Stimulated activated naive CD8-positive, alpha-beta T cell treated with anti-CD3 and anti-CD28 coated beads, Interleukin-15, Interleukin-2, amounts not matched to agents 100 ng/mL and 50 ng/mL, for 24 hours (primary cell): Measurements from ENCODE around the gene COL25A1.
"Not testable (repeated sequence)": the region's sequence is repeated elsewhere in the genome, so short reads cannot be mapped to it uniquely, and the experiment has no call there.

ENCODE experiments used
- H3K27ac Mint-ChIP-seq: one replicate; pipeline ENCODE4 v1.8.0; 2021; ENCODE audit warnings: mild to moderate bottlenecking, mixed read lengths
- H3K27me3 Mint-ChIP-seq: one replicate; pipeline ENCODE4 v1.8.0; 2021; ENCODE audit warnings: mixed read lengths
- H3K36me3 Mint-ChIP-seq: one replicate; pipeline ENCODE4 v1.8.0; 2021; ENCODE audit warnings: low read depth, mixed read lengths
- H3K4me1 Mint-ChIP-seq: one replicate; pipeline ENCODE4 v1.8.0; 2021; ENCODE audit warnings: low read depth, mixed read lengths
- H3K4me3 Mint-ChIP-seq: one replicate; pipeline ENCODE4 v1.8.0; 2021; ENCODE audit warnings: mild to moderate bottlenecking, mixed read lengths
- H3K9me3 Mint-ChIP-seq: one replicate; pipeline ENCODE4 v1.8.0; 2021; ENCODE audit warnings: mixed read lengths

COL25A1 gene

GRCh38 chr4:108933925-108934324 is 368.5 kb downstream of the COL25A1 start:
- H3K9me3 Mint-ChIP-seq, H3K4me3 Mint-ChIP-seq, H3K36me3 Mint-ChIP-seq, H3K4me1 Mint-ChIP-seq, H3K27me3 Mint-ChIP-seq, H3K27ac Mint-ChIP-seq: not testable (repeated sequence)

GRCh38 chr4:108933046-108933445 is 369.4 kb downstream of the COL25A1 start:
- Mint-ChIP-seq H3K4me1 (no peaks in the 10 kb centered on the region), H3K27ac (no peak overlapping the region), H3K4me3 (no peak overlapping the region), H3K27me3 (no peaks in the 10 kb centered on the region), H3K9me3 (no peaks in the 10 kb centered on the region), H3K36me3 (no peaks in the 10 kb centered on the region)

- no peak overlapping the region for H3K4me3 Mint-ChIP-seq
- no peak overlapping the region for H3K27ac Mint-ChIP-seq
- no peaks in the 10 kb centered on the region for H3K9me3 Mint-ChIP-seq
- H3K4me1 Mint-ChIP-seq, result no peaks in the 10 kb centered on the region
- no peaks in the 10 kb centered on the region for H3K27me3 Mint-ChIP-seq
- H3K36me3 Mint-ChIP-seq, result no peaks in the 10 kb centered on the region
Measured at GRCh38 chr4:108931926-108932325, 370.5 kb downstream of the COL25A1 start.

- no peak overlapping the region for H3K27ac Mint-ChIP-seq
- no peaks in the 10 kb centered on the region for H3K36me3 Mint-ChIP-seq
- no peaks in the 10 kb centered on the region for H3K4me1 Mint-ChIP-seq
- H3K27me3 Mint-ChIP-seq, result no peaks in the 10 kb centered on the region
- no peak overlapping the region for H3K4me3 Mint-ChIP-seq
- no peaks in the 10 kb centered on the region for H3K9me3 Mint-ChIP-seq
Measured at GRCh38 chr4:108930186-108930585, 372.3 kb downstream of the COL25A1 start.

- H3K27me3 Mint-ChIP-seq, result no peaks in the 10 kb centered on the region
- H3K36me3 Mint-ChIP-seq, result no peaks in the 10 kb centered on the region
- no peaks in the 10 kb centered on the region for H3K4me1 Mint-ChIP-seq
- no peak overlapping the region for H3K4me3 Mint-ChIP-seq
- H3K27ac Mint-ChIP-seq, result no peak overlapping the region
- H3K9me3 Mint-ChIP-seq, result no peaks in the 10 kb centered on the region
Measured at GRCh38 chr4:108926781-108927180, 375.7 kb downstream of the COL25A1 start.

DNA sequence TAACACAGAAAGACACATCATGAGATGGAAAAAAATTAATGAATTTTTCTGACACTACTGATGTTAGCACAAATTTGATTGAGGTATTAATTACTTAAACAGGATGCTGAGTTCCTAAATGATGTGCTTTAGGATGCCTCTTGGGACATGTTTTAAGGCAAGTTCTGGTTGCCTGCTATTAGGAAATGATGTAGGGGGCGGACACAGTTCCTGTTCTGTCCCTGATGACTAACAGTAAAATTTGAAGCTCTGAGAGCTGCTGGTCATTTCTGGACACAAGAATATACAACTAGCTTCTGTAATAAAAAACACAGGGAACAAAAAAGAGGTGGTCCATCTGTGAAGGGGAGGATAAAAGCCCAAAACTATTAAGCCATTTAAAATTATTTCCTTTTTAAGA is 376.4 kb downstream of the COL25A1 start:
- no peak overlapping the region for H3K27ac Mint-ChIP-seq
- H3K4me3 Mint-ChIP-seq, result no peak overlapping the region
- no peaks in the 10 kb centered on the region for H3K36me3 Mint-ChIP-seq
- no peaks in the 10 kb centered on the region for H3K9me3 Mint-ChIP-seq
- H3K27me3 Mint-ChIP-seq, result no peaks in the 10 kb centered on the region
- no peaks in the 10 kb centered on the region for H3K4me1 Mint-ChIP-seq

GRCh38 chr4:108922191-108922590 is 380.3 kb downstream of the COL25A1 start:
- Mint-ChIP-seq H3K4me3 (no peak overlapping the region), H3K9me3 (no peaks in the 10 kb centered on the region), H3K27me3 (no peaks in the 10 kb centered on the region), H3K4me1 (no peaks in the 10 kb centered on the region), H3K27ac (no peak overlapping the region), H3K36me3 (no peaks in the 10 kb centered on the region)

GRCh38 chr4:108920395-108921087 is 381.9 kb downstream of the COL25A1 start:
- Mint-ChIP-seq H3K27ac (no peak overlapping the region), H3K9me3 (no peaks in the 10 kb centered on the region), H3K4me1 (no peaks in the 10 kb centered on the region), H3K27me3 (no peaks in the 10 kb centered on the region), H3K4me3 (no peak overlapping the region), H3K36me3 (no peaks in the 10 kb centered on the region)

- Mint-ChIP-seq H3K4me1 (no peaks in the 10 kb centered on the region), H3K36me3 (no peaks in the 10 kb centered on the region), H3K27me3 (no peaks in the 10 kb centered on the region), H3K27ac (no peak overlapping the region), H3K4me3 (no peak overlapping the region), H3K9me3 (no peaks in the 10 kb centered on the region)
Measured at GRCh38 chr4:108919226-108919893, 383.1 kb downstream of the COL25A1 start.

DNA sequence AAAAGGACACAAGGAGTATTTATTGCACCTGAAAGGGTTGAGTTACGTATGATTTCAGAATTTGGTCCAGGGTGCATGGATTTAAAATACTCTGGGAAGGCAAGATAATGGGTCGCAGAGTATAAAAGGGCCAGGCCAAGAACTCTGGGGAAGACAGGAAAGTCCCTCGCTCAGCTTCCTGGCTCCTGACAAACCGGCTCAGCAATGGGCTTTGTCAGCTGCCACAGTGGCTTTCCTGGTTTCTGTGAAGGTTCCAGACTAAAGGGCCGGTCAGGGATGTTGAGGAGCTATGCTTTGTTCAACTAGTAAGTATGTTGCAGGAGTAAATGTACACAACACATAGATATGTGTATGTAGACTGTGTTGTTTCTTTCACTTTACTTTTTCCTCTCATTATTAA is 385.2 kb downstream of the COL25A1 start:
- H3K4me3 Mint-ChIP-seq, result no peak overlapping the region
- no peaks in the 10 kb centered on the region for H3K4me1 Mint-ChIP-seq
- no peaks in the 10 kb centered on the region for H3K9me3 Mint-ChIP-seq
- H3K27ac Mint-ChIP-seq, result no peak overlapping the region
- no peaks in the 10 kb centered on the region for H3K36me3 Mint-ChIP-seq
- no peaks in the 10 kb centered on the region for H3K27me3 Mint-ChIP-seq

DNA sequence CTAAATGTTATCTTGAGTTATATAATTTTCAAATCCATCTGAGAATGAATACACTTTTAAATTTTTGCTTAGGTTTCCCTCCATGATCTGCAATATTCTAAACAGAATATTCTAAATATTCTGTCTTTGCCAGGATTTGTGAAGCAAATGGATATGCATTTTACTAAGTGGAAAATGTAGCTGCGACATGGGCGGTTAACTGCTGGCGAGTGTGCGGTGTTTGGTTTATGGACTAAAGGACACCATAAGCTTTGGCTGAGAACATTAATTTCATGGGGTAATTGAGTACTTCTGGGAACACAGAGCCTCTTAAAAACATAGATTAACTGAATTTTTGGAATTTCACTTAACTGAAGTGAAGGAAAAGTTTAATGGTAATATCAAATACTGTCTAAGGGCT is 385.8 kb downstream of the COL25A1 start:
- no peaks in the 10 kb centered on the region for H3K27me3 Mint-ChIP-seq
- H3K4me1 Mint-ChIP-seq, result no peaks in the 10 kb centered on the region
- H3K27ac Mint-ChIP-seq, result no peak overlapping the region
- no peaks in the 10 kb centered on the region for H3K9me3 Mint-ChIP-seq
- no peak overlapping the region for H3K4me3 Mint-ChIP-seq
- H3K36me3 Mint-ChIP-seq, result no peaks in the 10 kb centered on the region

DNA sequence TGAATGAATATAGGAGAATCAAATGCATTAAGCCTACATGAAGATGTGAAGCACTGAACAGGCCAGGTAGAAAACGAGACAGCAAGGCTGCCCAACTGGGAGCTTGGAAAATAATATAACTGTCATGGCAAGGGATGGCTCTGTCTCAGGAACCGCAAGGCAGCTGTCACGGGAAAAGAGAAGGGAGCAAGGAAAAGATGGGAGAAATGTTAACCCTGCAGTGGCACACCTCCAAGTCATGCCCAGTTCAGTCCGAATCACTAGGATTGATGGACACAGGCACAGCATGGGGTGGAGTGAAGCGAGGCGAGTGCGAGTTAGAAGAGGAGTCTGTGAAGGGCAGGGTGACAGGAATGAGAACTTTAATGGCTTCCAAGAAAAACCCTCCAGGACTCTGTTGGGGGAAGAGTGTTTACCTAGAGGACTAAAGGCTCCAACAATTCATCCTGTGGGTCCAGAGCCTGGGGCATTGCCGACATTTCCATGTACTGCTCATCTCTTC is 395.5 kb downstream of the COL25A1 start:
- Mint-ChIP-seq H3K27ac (no peak overlapping the region), H3K9me3 (no peaks in the 10 kb centered on the region), H3K4me3 (no peak overlapping the region), H3K36me3 (no peaks in the 10 kb centered on the region), H3K4me1 (no peaks in the 10 kb centered on the region), H3K27me3 (peaks cover 3% of the 10 kb centered on the region)

DNA sequence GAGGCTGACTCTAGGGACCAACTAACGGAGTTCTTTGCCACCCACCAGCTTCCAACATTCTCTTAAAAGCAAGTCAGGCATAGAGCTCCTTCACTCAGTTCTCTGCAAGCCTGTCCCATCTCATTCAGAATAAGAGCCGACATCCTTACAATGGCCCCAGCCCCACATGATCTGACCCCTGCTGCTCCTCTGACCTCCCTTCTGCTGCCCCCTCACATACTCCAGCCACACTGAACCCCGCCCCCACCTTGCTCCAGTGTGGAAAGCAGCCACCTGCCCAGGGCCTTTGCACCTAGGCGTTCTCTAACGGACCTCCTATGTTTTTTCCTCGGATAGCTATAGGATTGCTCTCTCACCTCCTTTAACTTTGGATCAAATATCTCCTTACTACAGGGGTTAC is 396.5 kb downstream of the COL25A1 start:
- H3K9me3 Mint-ChIP-seq, result no peaks in the 10 kb centered on the region
- no peaks in the 10 kb centered on the region for H3K36me3 Mint-ChIP-seq
- H3K4me1 Mint-ChIP-seq, result no peaks in the 10 kb centered on the region
- peaks cover 3% of the 10 kb centered on the region for H3K27me3 Mint-ChIP-seq
- no peak overlapping the region for H3K4me3 Mint-ChIP-seq
- no peak overlapping the region for H3K27ac Mint-ChIP-seq

DNA sequence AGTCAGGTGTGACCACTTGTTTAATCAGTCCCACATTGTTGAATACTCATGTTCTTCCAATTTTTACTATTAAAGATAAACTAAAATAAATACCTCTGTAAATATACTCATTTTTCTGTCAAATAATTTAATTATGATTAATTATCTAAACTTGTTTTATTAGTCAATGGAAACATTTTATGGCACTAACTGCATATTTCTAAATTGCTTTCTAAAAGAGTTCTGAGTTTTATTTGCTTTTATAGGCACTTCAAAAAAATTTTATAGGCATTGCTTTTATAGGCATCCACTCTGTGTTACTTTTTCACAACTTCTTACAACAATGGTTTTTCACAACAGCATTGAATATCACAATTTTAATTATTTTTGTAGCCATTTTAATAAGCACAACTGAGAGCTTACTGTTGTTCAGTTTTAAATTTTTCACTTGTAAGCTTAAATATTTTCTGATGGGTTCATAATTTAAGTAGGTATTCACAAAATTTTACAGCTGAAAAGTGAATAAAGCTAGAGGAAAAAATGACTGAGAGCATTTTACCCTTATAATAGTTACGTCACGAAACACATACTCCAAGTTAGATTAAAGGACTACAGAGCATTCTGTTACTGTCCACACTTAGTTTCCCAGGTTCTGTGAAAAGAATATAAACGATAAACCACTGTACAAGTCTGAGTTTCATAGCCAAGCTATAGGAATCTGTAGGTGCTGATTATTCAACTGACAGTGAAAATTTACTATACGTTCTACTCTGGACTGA is 398.8 kb downstream of the COL25A1 start:
- no peaks in the 10 kb centered on the region for H3K9me3 Mint-ChIP-seq
- no peaks in the 10 kb centered on the region for H3K27me3 Mint-ChIP-seq
- H3K4me3 Mint-ChIP-seq, result no peak overlapping the region
- H3K36me3 Mint-ChIP-seq, result no peaks in the 10 kb centered on the region
- H3K27ac Mint-ChIP-seq, result no peak overlapping the region
- no peaks in the 10 kb centered on the region for H3K4me1 Mint-ChIP-seq

GRCh38 chr4:108902769-108903168 is 399.7 kb downstream of the COL25A1 start:
- Mint-ChIP-seq H3K4me1 (no peaks in the 10 kb centered on the region), H3K9me3 (no peaks in the 10 kb centered on the region), H3K27ac (no peak overlapping the region), H3K4me3 (no peak overlapping the region), H3K27me3 (no peaks in the 10 kb centered on the region), H3K36me3 (no peaks in the 10 kb centered on the region)
